K562 (cell line): ENCODE data around the gene SNAPC2. TPM values are rescaled to one million over a fixed set of nuclear protein-coding genes. Genes with fewer than 3 reads are reported as not detected.

Source experiments
- ATAC-seq: fragments of 200-7000 bp; cut with Tn5 transposase; 3 replicates; pipeline ENCODE4 v1.9.1; 2020; ENCODE audit warnings: moderate library complexity
- BruUV-seq: library from RNA; stranded (reverse); fragments of 400-500 nt; replicated peaks from 2 replicates; lab custom pipeline; 2021; lab: Mats Ljungman, UMichigan
- CTCF ChIA-PET: fragments of 300-600 bp; formaldehyde crosslinking; extraction: SDS; loops from one replicate; lab custom pipeline; 2021; ENCODE audit warnings: low intra/inter-chr PET ratio; lab: Yijun Ruan, JAX
- POLR2A ChIA-PET: fragments of 300-600, 350-650 bp; sonication (Branson Sonifier 250); formaldehyde crosslinking; extraction: SDS; loops from one replicate; lab custom pipeline; 2021; ENCODE audit warnings: antibody characterized with exemption, inconsistent platforms; lab: Yijun Ruan, JAX
- DNase-seq, 4 experiments: peaks; one replicate each; pipeline versions ENCODE4 v3.0.0 to v3.0.0-alpha.2; 2011 to 2018; ENCODE audit warnings: low spot score in 3 of 4, mixed read lengths in 3 of 4; ENCODE audit errors: extremely low read depth in 1 of 4
- FAIRE-seq: peaks from 2 replicates; lab custom pipeline; 2011; peaks lifted over from hg19 to GRCh38; lab: Jason Lieb, UNC
- H2AFZ ChIP-seq: 2 replicates; pipeline ENCODE4 v1.6.0; 2011; ENCODE audit warnings: low read depth, low read length, control low read depth, inconsistent platforms
- H3K27ac ChIP-seq: fragments of 200-600 bp; 3 replicates; pipeline ENCODE4 v1.8.0; 2011; ENCODE audit warnings: low read depth, mild to moderate bottlenecking, control low read depth, inconsistent platforms, low read length, moderate library complexity, mixed read lengths; ENCODE audit errors: extremely low read depth
- H3K27me3 ChIP-seq, 2 experiments: fragments of 300-600 bp in 1 of 2; 2 replicates in 1 of 2; 3 replicates in 1 of 2; pipeline versions ENCODE4 v1.6.0 to v1.8.0; 2011; ENCODE audit warnings: inconsistent platforms in 2 of 2, low read length in 2 of 2, mild to moderate bottlenecking in 1 of 2, mixed read lengths in 1 of 2, moderate library complexity in 1 of 2; ENCODE audit not compliant: control insufficient read depth in 2 of 2, insufficient read depth in 2 of 2
- H3K36me3 ChIP-seq: fragments of 300-600 bp; 3 replicates; pipeline ENCODE4 v1.8.0; 2011; ENCODE audit warnings: mild to moderate bottlenecking, low read length, inconsistent platforms; ENCODE audit not compliant: control insufficient read depth, insufficient read depth
- H3K4me1 ChIP-seq, 2 experiments: fragments of 200-600 bp in 1 of 2; replicated peaks in 1 of 2; 2 replicates in 1 of 2; 3 replicates in 1 of 2; pipeline versions ENCODE4 v1.5.1 to v1.8.0; 2011; ENCODE audit warnings: inconsistent platforms in 2 of 2, low read length in 2 of 2, mild to moderate bottlenecking in 1 of 2, mixed read lengths in 1 of 2, moderate library complexity in 1 of 2; ENCODE audit not compliant: control insufficient read depth in 2 of 2, insufficient read depth in 2 of 2
- H3K4me2 ChIP-seq: 2 replicates; pipeline ENCODE4 v1.6.1; 2011; ENCODE audit warnings: low read length, control low read depth, inconsistent platforms, mixed read lengths; ENCODE audit not compliant: insufficient read depth
- H3K4me3 ChIP-seq: fragments of 200-600 bp; sonication (generic), shearing (Covaris generic); 2 replicates; pipeline ENCODE4 v1.5.1; 2016; ENCODE audit warnings: control low read depth, inconsistent platforms
- H3K79me2 ChIP-seq: fragments of 200-600 bp; 3 replicates; pipeline ENCODE4 v1.8.0; 2011; ENCODE audit warnings: low read length, inconsistent platforms; ENCODE audit not compliant: control insufficient read depth, insufficient read depth
- H3K9ac ChIP-seq, 2 experiments: 2 replicates each; pipeline versions ENCODE4 v1.6.0 to v1.6.1; 2011; ENCODE audit warnings: low read depth in 2 of 2, low read length in 2 of 2, control low read depth in 1 of 2, inconsistent platforms in 1 of 2, mild to moderate bottlenecking in 1 of 2, mixed read lengths in 1 of 2; ENCODE audit not compliant: insufficient read depth in 1 of 2
- H3K9me1 ChIP-seq: one replicate; pipeline ENCODE4 v1.6.0; 2011; ENCODE audit warnings: inconsistent platforms, mild to moderate bottlenecking, low read length, moderate library complexity; ENCODE audit not compliant: control insufficient read depth, insufficient read depth
- H3K9me3 ChIP-seq: replicated peaks from 2 replicates; pipeline ENCODE4 v1.5.1; 2011; ENCODE audit warnings: low read depth, low read length, inconsistent platforms; ENCODE audit not compliant: control insufficient read depth, insufficient read depth
- H4K20me1 ChIP-seq: replicated peaks from 2 replicates; pipeline ENCODE4 v1.6.1; 2011; ENCODE audit warnings: low read length, inconsistent platforms, mixed read lengths; ENCODE audit not compliant: control insufficient read depth, insufficient read depth
- ZNF121 ChIP-seq: sonication (generic); formaldehyde crosslinking; conservative IDR thresholded peaks from 2 replicates; pipeline ENCODE4 v1.8.0; 2022; ENCODE audit warnings: missing genetic modification reagents
- WGBS: fragments of 100-300 bp; shearing (Covaris generic); methylation state at CpG from one replicate; pipeline ENCODE4 v1.1.6; 2016; ENCODE audit warnings: low coverage, mixed read lengths; ENCODE audit not compliant: insufficient coverage; ENCODE audit errors: missing lambda C conversion rate; 5-methylcytosine and 5-hydroxymethylcytosine counted together
- in situ Hi-C: fragments of 300-500 bp; cut with MboI; formaldehyde crosslinking; loops from 4 replicates; pipeline ENCODE4 v1.15.0; 2018; ENCODE audit warnings: inconsistent platforms, mixed read lengths
- intact Hi-C: fragments of 100-400 bp; cut with micrococcal nuclease; formaldehyde crosslinking; loops from 2 replicates; pipeline ENCODE4 v1.14.2; 2022
- polyA plus RNA-seq, 8 experiments: library from polyadenylated mRNA; depleted of rRNA in 4 of 8; stranded (reverse) in 5 of 8; unstranded in 3 of 8; fragments of >200 nt; fragmentation: Nextera tagmentation in 2 of 8; fragmentation: Illumina TruSeq in 1 of 8; extraction: Ambion mirVana in 2 of 8; extraction: Trizol in 1 of 8; gene quantifications; 2 replicates each; pipeline versions ENCODE4 v1.2.1 to v1.2.3, GENCODE V29; 2011 to 2014; ENCODE audit warnings: inconsistent platforms in 1 of 8, missing spikeins in 1 of 8
- total RNA-seq, 7 experiments: library from RNA; depleted of rRNA in 6 of 7; stranded (reverse); fragments of >200 nt in 6 of 7; fragmentation: Illumina TruSeq in 2 of 7; extraction: Trizol in 2 of 7; gene quantifications; 2 replicates each; pipeline versions ENCODE4 v1.2.1 to v1.2.3, GENCODE V29; 2011 to 2021; ENCODE audit warnings: low replicate concordance in 1 of 7
- TF ChIP-seq, protein P1 (sequence below), 2 experiments: fragments of 450-650 bp in 1 of 2; sonication (generic) in 1 of 2; formaldehyde crosslinking in 1 of 2; IDR thresholded peaks in 1 of 2; conservative IDR thresholded peaks in 1 of 2; 2 replicates each; pipeline versions ENCODE4 v1.6.1 to v1.8.1; 2016 to 2023; ENCODE audit warnings: mild to moderate bottlenecking in 2 of 2, moderate library complexity in 2 of 2, inconsistent platforms in 1 of 2, missing genetic modification reagents in 1 of 2

The SNAPC2 gene
- total and polyA plus RNA-seq, 9 of the 15 experiments (the other 6 are each of a cell fraction or from before 2014, with no cell fraction given) = 0.59 to 45.1 (median 15.3) TPM

DNA sequence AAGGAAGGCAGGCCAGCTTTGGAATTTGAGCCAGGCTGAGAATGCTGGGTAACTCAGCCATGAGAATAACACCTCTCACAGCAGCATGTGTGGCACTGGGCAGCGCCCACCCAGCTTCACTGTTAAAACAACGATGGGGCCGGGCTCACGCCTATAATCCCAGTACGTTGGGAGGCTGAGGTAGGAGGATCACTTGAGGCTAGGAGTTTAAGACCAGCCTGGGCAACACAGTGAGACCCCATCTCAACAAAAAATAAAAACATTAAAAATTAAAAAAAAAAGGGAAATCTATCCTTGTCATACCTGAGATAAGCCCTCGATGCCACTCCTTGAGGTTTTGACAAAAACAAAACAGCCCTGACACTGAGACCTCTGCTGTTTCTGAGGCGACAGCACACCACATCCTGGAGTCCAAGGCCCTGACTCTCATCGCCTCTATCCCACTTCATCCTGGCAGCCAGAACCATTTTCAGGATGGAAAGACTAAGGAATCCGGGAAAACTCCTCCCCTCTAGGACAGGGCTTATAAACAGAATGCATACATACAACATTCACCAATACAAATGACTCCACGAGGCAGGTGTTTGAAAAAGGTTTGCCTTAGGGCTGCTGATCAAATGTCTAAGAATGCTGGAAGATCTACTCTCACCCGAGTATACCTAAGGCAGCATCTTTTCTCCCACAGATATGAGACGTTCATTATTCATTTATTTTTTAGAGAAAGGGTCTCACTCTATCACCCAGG, 46.0 kb downstream of the SNAPC2 start:
- no peak for FAIRE-seq
- no peak overlapping the region for H3K27ac ChIP-seq
- 97% methylated on average over 12 of the region's 12 CpGs for WGBS
- no peaks in the 10 kb centered on the region for H3K9me3 ChIP-seq
- no peak overlapping the region for H3K4me2 ChIP-seq
- peak; percentile 73; the same call in 1 of the 2 replicates for TF ChIP-seq ZNF121
- TF ChIP-seq, protein P1, sequence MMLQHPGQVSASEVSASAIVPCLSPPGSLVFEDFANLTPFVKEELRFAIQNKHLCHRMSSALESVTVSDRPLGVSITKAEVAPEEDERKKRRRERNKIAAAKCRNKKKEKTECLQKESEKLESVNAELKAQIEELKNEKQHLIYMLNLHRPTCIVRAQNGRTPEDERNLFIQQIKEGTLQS (IDR thresholded peaks at IDR 0.05) = no peak
- TF ChIP-seq, protein P1 (CRISPR knock-in tag; conservative IDR thresholded peaks at IDR 0.05) = no peak
- H3K4me1 ChIP-seq = peaks cover 0 to 4% of the 10 kb centered on the region in 2 experiments; a peak in 2 of 5 replicates
- in situ Hi-C loops (no loop called here), intact Hi-C loops (no loop called here)
- CTCF ChIA-PET = no interaction called here
- no peak for ATAC-seq
- POLR2A ChIA-PET = no interaction called here
- BruUV-seq = no TSS peak
- DNase-seq = no peak
- peaks cover 94% of the 10 kb centered on the region; the same call in 2 of the 3 replicates for H3K36me3 ChIP-seq
- H3K9ac ChIP-seq = peak overlapping the region in 1 of 2 experiments; percentile 20; a peak in 1 of 4 replicates
- H3K27me3 ChIP-seq = no peaks in the 10 kb centered on the region
- no peak overlapping the region for H3K4me3 ChIP-seq
- H2AFZ ChIP-seq = no peak overlapping the region
- H3K9me1 ChIP-seq = no peaks in the 10 kb centered on the region
- no peaks in the 10 kb centered on the region for H4K20me1 ChIP-seq
- no peaks in the 10 kb centered on the region for H3K79me2 ChIP-seq
